MM.1S (cell line): Measurements from ENCODE around the gene FASTK.

ENCODE experiments used
- DNase-seq: peaks from one replicate; pipeline ENCODE4 v3.0.0-alpha.2; 2015
- H2AFZ ChIP-seq: fragments of 300-600 bp; sonication (generic); 2 replicates; pipeline ENCODE4 v1.6.0; 2016; ENCODE audit warnings: antibody characterized with exemption, low read length
- H3F3A ChIP-seq: fragments of 300-600 bp; sonication (generic); 2 replicates; pipeline ENCODE4 v1.6.1; 2016; ENCODE audit warnings: mild to moderate bottlenecking, antibody characterized with exemption, low read length, moderate library complexity, mixed read lengths; ENCODE audit not compliant: insufficient read depth
- H3K27ac ChIP-seq: fragments of 300-600 bp; sonication (generic); 2 replicates; pipeline ENCODE4 v1.5.1; 2016; ENCODE audit warnings: mild to moderate bottlenecking, low read length
- H3K27me3 ChIP-seq: fragments of 300-600 bp; sonication (generic); replicated peaks from 2 replicates; pipeline ENCODE4 v1.6.0; 2016; ENCODE audit warnings: low read length; ENCODE audit not compliant: insufficient read depth
- H3K36me3 ChIP-seq: fragments of 300-600 bp; sonication (generic); replicated peaks from 2 replicates; pipeline ENCODE4 v1.6.1; 2016; ENCODE audit warnings: mild to moderate bottlenecking, low read length, mixed read lengths; ENCODE audit not compliant: insufficient read depth
- H3K4me1 ChIP-seq: fragments of 300-600 bp; sonication (generic); 2 replicates; pipeline ENCODE4 v1.6.1; 2016; ENCODE audit warnings: low read length, mixed read lengths
- H3K4me2 ChIP-seq: fragments of 300-600 bp; sonication (generic); 2 replicates; pipeline ENCODE4 v1.6.0; 2016; ENCODE audit warnings: low read depth, low read length
- H3K4me3 ChIP-seq: fragments of 300-600 bp; sonication (generic); 2 replicates; pipeline ENCODE4 v1.5.1; 2016; ENCODE audit warnings: low read length, mixed read lengths
- H3K79me2 ChIP-seq: fragments of 300-600 bp; sonication (generic); 2 replicates; pipeline ENCODE4 v1.6.1; 2016; ENCODE audit warnings: mixed run types, low read length, mixed read lengths
- H3K9ac ChIP-seq: fragments of 300-600 bp; sonication (generic); 2 replicates; pipeline ENCODE4 v1.6.1; 2016; ENCODE audit warnings: low read length, mixed read lengths
- H3K9me2 ChIP-seq: fragments of 300-600 bp; sonication (generic); replicated peaks from 2 replicates; pipeline ENCODE4 v1.6.1; 2016; ENCODE audit warnings: mild to moderate bottlenecking, low read length, mixed read lengths; ENCODE audit not compliant: insufficient read depth
- H3K9me3 ChIP-seq: fragments of 300-600 bp; sonication (generic); replicated peaks from 2 replicates; pipeline ENCODE4 v1.6.1; 2016; ENCODE audit warnings: mild to moderate bottlenecking, low read length, mixed read lengths; ENCODE audit not compliant: insufficient read depth
- H4K20me1 ChIP-seq: fragments of 300-600 bp; sonication (generic); 2 replicates; pipeline ENCODE4 v1.6.1; 2016; ENCODE audit warnings: mild to moderate bottlenecking, low read length, moderate library complexity, mixed read lengths; ENCODE audit not compliant: insufficient read depth
- EZH2 ChIP-seq: fragments of 300-600 bp; sonication (generic); optimal IDR thresholded peaks from 2 replicates; pipeline ENCODE3; 2017; ENCODE audit warnings: low read depth, mild to moderate bottlenecking, antibody characterized with exemption, low read length, mixed read lengths
- EZH2phosphoT487 ChIP-seq: fragments of 300-600 bp; sonication (generic); IDR thresholded peaks from 2 replicates; pipeline ENCODE4 v1.6.1; 2018; ENCODE audit warnings: antibody characterized with exemption, low read length
- TF ChIP-seq, protein P1 (sequence below): fragments of 300-600 bp; sonication (generic); IDR thresholded peaks from 2 replicates; pipeline ENCODE4 v1.5.1; 2016; ENCODE audit warnings: antibody characterized with exemption, low read length, mixed read lengths

Gene FASTK

DNA sequence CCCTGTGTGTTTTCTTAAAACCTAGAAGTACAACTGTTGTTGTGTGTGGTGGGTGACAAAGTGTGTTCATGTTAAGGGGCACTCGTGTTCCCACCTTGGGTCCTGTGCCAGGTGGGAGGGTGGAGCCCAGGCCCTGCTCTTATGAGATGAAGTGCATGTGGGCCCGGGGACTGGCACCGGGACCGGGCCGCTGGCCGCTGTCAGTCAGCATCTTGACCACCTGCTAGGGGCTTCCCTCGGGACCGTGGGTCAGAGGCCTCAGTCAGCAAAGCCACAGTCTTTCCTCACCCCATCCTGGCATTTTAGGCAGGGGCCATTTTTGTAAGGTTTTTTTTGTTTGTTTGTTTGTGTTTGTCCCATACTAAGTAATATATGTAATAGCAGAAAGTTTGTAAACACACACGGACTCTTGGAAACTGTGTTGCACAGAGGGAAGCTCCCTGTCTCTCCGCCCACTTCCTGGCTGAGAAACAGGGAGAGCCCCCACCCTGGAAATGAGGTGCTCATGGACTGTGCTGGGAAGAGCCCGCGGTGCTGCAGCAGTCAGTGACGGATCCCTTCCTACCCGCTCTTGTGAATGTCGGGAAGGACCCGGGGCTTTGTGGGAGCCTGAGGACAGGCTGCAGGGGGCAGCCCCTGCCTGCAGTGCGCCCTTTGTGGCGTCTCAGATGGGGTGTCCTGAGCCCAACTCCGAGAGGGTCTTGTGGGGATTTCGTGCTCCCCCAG lies 19.0 kb upstream of the FASTK start:
- Histone ChIP-seq H3K27ac (no peak overlapping the region), H3K79me2 (peaks cover 93% of the 10 kb centered on the region), H3K9ac (no peak overlapping the region), H3K36me3 (no peaks in the 10 kb centered on the region), H3K4me2 (no peak overlapping the region), H4K20me1 (0 out of 2 replicates have a peak, but pooled peaks cover 5% of the 10 kb centered on the region), H3K9me3 (no peaks in the 10 kb centered on the region), H3K4me3 (no peak overlapping the region), H2AFZ (no peak overlapping the region), H3K9me2 (no peaks in the 10 kb centered on the region), H3K4me1 (no peaks in the 10 kb centered on the region), H3K27me3 (no peaks in the 10 kb centered on the region), H3F3A (no peaks in the 10 kb centered on the region)
- no peak for TF ChIP-seq EZH2phosphoT487
- TF ChIP-seq, protein P1, sequence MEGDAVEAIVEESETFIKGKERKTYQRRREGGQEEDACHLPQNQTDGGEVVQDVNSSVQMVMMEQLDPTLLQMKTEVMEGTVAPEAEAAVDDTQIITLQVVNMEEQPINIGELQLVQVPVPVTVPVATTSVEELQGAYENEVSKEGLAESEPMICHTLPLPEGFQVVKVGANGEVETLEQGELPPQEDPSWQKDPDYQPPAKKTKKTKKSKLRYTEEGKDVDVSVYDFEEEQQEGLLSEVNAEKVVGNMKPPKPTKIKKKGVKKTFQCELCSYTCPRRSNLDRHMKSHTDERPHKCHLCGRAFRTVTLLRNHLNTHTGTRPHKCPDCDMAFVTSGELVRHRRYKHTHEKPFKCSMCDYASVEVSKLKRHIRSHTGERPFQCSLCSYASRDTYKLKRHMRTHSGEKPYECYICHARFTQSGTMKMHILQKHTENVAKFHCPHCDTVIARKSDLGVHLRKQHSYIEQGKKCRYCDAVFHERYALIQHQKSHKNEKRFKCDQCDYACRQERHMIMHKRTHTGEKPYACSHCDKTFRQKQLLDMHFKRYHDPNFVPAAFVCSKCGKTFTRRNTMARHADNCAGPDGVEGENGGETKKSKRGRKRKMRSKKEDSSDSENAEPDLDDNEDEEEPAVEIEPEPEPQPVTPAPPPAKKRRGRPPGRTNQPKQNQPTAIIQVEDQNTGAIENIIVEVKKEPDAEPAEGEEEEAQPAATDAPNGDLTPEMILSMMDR: no peak
- no peak for TF ChIP-seq EZH2
- no peak for DNase-seq

- H3K4me3 ChIP-seq: no peak overlapping the region
- H3K27ac ChIP-seq: no peak overlapping the region
- no peak for DNase-seq
- H2AFZ ChIP-seq: no peak overlapping the region
- H3K27me3 ChIP-seq: no peaks in the 10 kb centered on the region
- H3K4me2 ChIP-seq: no peak overlapping the region
- no peaks in the 10 kb centered on the region for H3K9me3 ChIP-seq
- no peak overlapping the region for H3K9ac ChIP-seq
- no peaks in the 10 kb centered on the region for H3K36me3 ChIP-seq
- 0 out of 2 replicates have a peak, but pooled peaks cover 13% of the 10 kb centered on the region for H4K20me1 ChIP-seq
- TF ChIP-seq EZH2phosphoT487: no peak
- no peak for TF ChIP-seq EZH2
- TF ChIP-seq, protein P1: no peak
- no peaks in the 10 kb centered on the region for H3K9me2 ChIP-seq
- H3K4me1 ChIP-seq: no peaks in the 10 kb centered on the region
- H3K79me2 ChIP-seq: peaks cover 97% of the 10 kb centered on the region
- H3F3A ChIP-seq: no peaks in the 10 kb centered on the region
Observed at GRCh38 chr7:151095828-151096475, 15.3 kb upstream of the FASTK start.

- Histone ChIP-seq H3K9me3 (no peaks in the 10 kb centered on the region), H3K27me3 (no peaks in the 10 kb centered on the region), H3K4me2 (no peak overlapping the region), H2AFZ (no peak overlapping the region), H3K9ac (no peak overlapping the region), H3K9me2 (no peaks in the 10 kb centered on the region), H3K79me2 (peaks cover 95% of the 10 kb centered on the region), H3K4me3 (no peak overlapping the region), H3K27ac (no peak overlapping the region), H3K4me1 (no peaks in the 10 kb centered on the region), H4K20me1 (0 out of 2 replicates have a peak, but pooled peaks cover 13% of the 10 kb centered on the region), H3F3A (no peaks in the 10 kb centered on the region), H3K36me3 (no peaks in the 10 kb centered on the region)
- TF ChIP-seq, protein P1: no peak
- TF ChIP-seq EZH2: no peak
- no peak for TF ChIP-seq EZH2phosphoT487
- DNase-seq: no peak
Observed at GRCh38 chr7:151095123-151095797, 14.7 kb upstream of the FASTK start.
